ENCODE measurements around the gene COL6A2.

Gene COL6A2

DNA sequence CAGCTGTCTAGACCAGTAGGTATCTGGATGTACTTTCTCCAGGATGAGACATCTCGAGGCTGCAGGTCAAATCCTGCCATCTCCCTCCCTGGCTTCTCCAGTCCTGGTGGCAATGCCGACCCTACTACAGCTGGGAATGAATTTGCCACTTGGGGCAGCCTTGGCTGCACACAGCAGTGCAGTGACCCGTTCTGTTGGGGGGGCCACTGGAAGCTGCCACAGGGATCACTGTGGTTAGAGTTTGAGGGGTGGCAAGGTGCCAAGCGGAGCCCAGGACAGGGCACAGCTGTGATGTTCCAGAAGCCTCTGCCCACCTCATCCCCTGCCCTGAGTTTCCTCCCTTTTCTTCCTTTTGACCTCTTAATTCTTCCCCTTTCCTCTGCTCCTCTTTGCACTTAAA is 17.1 kb downstream of the COL6A2 start:
- no peak for DNase-seq (ENCODE audit: low read depth)

DNA sequence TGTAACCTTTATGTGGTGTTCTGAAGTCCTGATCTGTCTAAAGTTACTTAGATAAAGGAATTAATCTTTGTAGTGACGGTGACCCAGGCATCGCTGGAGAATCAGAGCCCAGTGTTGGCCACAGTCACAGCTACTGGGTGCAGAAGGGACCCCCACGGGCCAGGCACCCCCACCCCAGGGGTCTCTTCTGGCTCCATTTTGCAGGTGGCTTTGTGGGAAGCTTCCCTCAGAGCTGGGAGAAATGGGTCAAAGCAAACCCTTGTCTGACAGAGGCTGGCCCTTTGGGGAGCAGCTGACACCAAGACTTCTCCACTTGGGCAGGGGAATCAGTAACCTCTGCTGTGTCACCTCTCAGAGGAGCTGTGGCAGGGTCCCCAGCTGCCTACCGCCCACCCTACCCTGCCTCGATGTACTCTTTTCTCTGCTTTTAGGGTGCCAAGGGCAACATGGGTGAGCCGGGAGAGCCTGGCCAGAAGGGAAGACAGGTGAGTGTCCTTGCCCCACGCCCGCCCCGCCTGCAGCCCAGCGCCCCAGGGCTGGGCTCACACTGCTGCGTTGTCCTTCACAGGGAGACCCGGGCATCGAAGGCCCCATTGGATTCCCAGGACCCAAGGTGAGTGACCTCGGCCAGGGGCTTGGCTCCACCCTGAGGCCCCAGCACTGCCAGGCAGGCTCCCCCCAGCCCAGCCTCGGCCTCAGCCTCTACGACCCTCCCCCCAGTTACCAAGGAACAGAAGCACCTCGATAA is 17.7 kb downstream of the COL6A2 start:
- DNase-seq (ENCODE audit: low read depth): no peak

DNA sequence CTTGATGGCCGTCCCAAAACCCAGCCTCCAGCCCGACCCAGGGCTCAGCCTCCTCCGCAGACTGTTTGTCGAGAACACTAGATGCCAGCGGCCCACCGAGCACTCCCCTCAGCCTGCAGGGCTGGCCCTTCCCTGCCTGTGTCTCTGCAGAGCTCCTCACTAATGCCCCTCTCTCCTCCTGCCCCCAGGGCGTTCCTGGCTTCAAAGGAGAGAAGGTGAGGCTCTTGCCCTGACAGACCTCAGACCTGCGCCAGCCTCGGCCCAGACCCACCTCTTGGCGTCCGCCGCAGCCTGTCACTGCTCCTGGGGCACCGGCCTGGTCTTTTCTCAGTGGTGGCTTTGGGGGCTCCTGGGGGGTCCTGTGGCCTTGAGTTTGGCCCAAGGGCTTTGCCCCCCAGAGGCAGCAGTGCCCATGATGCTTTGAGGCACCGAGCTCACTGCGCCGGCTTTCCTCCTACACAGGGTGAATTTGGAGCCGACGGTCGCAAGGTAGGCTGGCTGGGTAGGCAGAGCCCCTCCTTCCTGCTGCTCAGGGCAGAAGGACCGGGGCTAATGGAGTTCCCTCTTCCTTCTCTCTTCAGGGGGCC is 18.4 kb downstream of the COL6A2 start:
- DNase-seq (ENCODE audit: low read depth): no peak

DNA sequence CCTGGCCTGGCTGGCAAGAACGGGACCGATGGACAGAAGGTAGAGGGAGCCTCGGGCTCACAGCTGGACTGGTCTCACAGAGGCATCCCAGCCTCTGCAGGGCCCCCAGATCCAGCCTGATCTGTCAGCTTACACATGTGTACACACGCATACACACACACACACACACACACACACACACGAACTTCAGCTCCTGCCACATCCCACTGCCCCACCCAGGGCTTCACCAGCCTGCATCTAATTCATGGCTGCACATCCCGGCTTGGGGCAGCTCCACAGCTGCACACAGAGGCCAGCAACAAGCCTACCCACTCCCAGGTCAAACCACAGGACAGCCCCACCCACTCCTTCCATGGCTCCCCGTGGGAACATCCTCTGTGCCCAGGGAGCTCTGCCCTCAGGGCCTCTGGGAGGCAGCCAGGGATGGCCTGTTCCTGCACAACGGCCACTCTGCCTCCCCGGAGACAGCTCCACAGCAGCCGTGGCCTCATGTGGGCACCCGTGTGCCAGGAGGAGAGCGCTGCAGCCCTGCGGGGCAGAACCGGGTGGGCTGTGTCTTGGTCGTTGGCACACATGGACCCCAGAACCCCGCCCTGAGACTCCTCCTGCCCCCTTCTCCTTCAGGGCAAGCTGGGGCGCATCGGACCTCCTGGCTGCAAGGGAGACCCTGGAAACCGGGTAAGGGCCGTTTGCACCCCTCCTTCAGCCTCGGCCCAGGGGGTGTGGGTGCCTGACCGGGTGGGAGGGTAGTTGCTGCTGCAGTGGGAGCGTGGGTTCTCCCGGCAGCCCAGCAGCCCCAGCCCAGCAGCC is 19.1 kb downstream of the COL6A2 start:
- no peak for DNase-seq (ENCODE audit: low read depth)

DNA sequence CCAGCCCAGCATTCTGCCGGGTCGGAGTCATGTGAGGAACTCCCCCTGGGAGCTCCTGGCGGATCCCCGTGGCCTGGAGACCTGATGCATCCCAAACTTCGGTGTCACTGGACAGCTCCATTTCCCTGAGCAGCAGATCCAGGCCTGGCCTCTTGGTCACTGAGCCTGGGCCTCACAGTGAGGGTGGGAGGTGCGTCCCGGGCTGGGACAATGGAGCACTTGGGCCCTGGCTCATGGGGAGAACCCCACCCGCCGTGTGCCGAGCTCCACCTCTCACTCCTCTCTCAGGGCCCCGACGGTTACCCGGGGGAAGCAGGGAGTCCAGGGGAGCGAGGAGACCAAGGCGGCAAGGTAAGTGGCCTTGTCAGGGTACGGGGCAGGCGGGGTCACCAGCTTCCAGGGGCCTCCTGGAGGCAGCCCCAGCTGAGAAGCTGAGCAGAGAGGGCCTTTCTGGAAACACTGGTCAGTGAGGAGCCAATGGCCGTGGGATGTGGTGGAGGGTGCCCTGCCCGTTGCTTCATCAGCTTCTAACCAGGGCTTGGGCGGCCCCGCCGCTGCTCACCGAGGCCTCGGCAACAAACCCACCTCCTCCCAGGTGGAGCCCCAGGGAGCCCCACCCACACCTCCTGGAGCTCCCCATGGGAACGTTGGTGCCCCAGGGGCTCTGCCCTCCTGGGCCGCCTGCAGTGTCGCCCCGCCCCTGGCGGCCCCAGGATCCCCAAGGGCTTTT is 19.8 kb downstream of the COL6A2 start:
- no peak for DNase-seq (ENCODE audit: low read depth)

DNA sequence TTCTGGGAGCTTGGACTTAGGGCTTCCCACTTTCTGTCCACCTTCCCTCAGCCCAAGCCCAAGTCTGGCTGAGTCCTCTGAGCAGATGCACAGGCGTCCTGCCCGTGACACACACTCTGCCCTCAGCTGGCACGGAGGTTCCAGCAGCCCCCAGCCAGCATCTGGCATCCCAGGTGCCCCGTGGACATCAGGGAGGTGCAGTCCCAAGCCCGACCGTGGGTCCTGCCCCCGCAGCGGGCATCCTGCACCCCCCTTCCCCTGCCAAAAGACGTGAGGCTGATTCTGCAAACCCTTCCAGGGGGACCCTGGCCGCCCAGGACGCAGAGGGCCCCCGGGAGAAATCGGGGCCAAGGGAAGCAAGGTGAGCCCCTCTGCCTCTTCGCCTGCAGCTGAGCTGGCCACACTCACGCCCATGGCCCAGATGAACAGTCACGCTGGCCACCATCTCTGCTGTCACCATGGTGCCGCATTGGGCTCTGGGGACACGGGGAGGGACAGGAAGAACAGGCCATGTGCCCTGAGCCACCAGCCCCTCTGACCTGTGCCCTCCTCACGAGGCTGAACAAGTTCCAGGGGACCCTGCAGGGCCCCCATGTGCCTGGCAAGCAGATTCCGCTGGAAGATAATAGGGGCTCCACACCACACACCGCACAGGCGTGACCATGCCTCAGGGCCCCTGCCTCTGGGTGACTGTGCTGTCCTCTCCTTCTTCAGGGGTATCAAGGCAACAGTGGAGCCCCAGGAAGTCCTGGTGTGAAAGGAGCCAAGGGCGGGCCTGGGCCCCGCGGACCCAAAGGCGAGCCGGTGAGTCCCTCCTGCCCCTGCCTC is 20.6 kb downstream of the COL6A2 start:
- DNase-seq (ENCODE audit: low read depth): no peak

DNA sequence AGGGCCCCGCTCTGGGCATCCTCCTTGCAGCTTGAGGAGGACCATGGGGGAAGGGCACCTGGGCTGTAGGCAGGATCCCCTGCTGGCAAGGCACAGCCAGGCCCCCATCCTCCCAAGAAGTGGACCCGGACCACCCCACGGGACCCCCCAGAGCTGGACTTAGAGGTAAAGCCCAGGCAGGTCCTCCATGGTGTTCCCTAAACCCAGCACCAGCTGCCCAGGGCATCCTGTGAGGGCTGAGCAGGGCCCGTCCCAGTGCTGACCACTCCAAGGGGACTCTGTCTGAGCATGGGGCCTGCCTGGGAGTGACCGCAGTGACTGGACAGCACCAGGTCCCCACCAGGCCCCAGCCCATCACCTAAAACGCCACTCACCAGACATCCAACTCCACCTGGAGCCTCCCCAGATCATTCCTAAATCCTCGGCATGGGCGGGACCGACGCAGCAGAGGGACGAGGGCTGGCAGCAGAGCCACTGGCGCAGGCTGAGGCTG is 21.3 kb downstream of the COL6A2 start:
- no peak for DNase-seq (ENCODE audit: low read depth)

DNA sequence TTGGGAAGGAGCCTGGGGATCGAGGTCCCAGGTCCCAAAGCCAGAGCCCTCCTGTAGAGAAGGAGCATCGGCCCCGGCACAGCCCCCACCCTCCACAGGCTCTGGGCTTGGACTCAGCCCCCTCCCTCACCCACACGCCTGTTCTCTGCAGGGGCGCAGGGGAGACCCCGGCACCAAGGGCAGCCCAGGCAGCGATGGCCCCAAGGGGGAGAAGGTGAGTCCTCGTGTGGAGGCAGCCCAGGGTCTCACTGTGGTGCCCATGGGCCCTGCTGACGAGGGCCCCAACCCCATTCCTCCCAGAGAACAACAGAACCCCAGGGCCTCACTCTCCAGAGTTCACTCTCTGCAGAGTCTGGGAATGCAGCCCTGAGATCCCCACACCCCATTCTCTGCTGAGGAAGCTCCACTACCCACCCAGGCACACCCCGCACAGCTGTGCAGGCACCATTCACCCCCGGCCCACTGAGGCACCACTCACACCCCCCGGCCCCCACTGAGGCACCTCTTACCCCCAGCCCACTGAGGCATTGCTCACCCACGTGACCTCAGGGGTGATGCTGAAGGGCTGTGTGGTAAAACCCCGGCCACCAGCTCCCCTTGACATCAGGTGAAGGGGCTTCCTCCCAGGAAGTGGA is 21.8 kb downstream of the COL6A2 start:
- DNase-seq (ENCODE audit: low read depth): no peak

DNA sequence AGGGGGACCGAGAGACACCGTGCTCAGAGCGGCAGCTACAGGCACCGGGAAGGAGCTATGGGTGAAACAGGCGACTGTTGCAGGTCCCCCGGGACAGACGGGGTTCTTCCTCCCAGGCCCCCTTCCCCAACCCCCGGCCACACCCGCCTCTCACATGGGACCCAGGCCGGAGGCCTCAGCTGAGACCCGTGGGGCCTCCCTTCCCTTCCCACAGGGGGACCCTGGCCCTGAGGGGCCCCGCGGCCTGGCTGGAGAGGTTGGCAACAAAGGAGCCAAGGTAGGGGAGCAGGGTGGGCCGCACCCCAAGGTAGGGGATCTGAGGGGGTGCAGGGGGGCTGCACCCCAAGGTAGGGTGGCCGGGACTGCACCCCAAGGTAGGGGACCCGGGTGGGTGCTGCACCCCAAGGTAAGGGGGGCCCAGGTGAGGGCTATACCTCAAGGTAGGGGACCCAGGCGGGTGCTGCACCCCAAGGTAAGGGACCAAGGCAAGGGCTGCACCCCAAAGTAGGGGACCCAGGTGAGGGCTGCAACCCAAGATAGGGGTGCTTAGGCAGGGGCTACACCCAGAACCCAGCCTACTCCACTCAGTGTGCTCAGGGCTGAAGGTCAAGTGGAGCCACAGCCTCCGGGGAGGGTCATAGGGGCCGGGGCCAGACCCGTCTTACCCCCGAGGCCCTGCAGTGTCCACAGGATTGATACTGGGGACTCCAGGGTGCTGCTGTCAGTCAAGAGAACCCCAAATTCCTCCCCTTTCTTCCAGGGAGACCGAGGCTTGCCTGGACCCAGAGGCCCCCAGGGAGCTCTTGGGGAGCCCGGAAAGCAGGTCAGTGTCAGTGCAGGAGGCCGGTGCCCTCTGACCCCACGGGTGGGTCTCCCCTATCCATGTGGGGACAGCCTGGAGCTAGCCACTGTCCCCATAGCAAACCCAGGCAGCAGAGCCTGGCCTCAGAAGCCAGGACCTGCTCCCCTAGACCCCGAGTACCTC is 22.7 kb downstream of the COL6A2 start:
- DNase-seq (ENCODE audit: low read depth): no peak

DNA sequence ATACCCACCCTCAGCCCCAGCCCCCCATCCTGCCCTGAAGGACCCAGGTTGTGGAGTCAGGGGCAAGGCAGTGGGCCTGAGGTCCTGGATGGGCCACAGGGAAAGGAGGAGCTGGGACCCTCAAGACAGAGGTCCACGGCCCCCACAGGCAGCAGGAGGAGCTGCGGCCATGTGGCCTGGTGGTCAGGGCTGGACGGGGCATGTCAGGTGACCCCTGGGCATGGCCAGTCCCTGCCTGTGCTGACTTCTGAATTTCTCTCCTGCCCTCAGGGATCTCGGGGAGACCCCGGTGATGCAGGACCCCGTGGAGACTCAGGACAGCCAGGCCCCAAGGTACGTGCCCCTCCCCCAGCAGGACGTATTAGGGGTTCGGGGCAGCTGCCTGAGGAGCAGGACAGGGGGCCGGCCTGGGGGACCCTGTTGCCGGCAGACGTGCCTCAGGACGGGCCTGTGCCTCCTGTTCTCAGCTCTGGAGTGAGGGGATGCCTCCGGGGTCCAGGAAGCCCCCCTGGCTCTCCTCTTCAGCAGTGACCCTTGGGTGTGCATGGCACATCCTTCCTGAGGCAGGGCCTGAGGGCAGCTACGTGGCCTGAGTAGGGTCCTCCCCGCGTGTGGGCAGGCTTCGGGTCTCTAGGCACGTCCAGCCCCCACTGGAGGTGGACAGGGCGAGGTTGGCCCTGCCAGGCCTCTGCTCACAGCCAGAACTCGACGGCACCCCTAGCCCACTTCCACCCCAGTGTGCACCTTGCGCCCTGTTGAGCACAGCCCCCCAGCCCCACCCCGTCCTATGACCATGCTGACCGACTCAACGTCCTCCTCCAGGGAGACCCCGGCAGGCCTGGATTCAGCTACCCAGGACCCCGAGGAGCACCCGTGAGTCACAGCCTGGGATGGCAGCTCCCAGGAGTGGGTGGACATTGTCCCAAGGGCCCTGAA is 23.6 kb downstream of the COL6A2 start:
- DNase-seq (ENCODE audit: low read depth): no peak

DNA sequence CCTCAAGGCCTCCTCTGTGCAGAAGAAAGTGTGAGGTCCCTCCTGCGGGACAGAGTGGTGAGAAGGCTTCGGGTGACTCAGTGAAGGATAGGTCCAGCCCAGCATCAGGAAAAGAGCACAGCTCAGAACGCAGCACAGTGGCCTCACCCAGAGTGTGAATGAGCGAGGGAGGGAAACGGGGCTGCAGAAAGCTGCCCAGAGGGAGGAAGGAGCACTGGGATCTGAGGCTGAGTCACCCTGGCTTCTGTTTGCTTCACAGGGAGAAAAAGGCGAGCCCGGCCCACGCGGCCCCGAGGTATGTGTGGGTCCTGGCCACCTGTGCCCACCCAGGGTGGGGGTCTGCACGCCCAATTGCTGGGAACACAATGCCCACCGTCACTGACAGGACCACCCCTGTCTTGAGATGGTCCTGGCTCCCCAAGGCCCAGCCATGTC is 24.3 kb downstream of the COL6A2 start:
- DNase-seq (ENCODE audit: low read depth): no peak

DNA sequence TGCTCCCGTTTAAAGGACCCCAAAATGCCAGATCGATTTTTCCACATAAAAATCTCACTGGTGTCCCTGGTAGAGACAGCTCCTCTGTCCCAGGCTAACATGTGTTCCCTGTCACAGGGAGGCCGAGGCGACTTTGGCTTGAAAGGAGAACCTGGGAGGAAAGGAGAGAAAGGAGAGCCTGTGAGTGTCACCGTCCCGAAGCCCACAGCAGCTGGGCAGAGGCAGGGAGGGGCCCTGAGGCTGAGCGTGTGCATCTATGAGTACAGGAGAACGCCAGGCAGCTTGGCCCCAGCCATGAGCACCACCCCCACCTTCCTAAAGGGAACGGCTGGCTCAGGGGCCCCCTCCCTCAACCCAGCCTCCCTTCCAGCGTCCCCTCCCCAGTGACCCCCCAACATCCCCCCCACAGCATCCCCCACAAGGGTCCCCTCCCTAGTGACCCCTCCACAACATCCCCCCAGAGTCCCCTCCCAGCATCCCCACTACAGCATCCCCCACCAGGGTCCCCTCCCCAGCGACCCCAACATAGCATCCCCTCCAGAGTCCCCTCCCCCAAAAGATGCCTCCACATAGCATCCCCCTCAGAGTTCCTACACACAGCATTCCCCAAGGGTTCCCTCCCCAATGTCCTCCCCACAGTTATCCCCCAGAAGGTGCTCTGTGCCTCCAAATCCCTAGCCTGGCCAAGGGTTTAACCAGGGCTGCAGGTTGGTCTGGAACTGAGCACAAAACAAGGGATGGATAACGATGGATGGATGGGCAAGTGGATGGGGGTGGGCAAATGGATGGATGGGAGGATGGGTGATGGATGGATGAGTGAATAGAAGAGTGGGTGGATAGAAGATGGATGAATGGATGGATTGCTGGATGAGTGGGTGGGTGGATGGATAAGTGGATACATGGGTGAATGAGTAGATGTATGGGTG is 25.1 kb downstream of the COL6A2 start:
- no peak for DNase-seq (ENCODE audit: low read depth)

DNA sequence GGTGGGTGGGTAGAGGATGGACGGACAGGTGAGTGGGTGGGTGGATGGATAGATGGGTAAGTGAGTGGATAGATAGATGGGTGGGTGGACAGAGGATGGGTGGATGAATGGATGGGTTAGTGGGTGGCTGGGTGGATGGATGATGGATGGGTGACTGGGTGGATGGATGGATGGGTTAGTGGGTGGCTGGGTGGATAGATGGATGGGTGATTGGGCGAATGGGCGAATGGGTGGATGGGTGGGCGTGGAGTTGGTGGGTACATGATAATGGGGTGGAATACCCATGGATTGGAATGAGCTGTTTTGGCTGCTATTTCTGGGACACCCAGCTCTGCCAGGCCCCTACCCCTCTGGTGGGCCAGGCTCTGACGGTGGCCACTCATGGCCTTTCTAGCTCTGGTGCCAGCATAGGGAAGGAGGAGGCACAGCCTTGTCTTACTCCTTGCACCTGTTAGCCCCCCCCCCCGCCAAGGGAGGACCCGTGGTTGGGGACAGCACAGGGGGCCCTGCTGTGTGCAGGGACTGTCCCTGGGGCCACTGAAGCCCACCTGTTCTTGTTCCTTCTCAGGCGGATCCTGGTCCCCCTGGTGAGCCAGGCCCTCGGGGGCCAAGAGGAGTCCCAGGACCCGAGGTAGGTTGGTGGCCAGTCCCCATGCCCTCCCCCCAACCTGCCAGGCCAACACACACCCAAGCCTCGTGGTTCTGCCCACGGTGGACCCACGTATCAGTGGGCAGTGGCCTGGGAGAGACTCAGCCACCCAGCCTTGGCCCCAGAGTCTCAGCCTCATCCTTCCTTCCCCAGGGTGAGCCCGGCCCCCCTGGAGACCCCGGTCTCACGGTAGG is 26.4 kb downstream of the COL6A2 start:
- no peak for DNase-seq (ENCODE audit: low read depth)

DNA sequence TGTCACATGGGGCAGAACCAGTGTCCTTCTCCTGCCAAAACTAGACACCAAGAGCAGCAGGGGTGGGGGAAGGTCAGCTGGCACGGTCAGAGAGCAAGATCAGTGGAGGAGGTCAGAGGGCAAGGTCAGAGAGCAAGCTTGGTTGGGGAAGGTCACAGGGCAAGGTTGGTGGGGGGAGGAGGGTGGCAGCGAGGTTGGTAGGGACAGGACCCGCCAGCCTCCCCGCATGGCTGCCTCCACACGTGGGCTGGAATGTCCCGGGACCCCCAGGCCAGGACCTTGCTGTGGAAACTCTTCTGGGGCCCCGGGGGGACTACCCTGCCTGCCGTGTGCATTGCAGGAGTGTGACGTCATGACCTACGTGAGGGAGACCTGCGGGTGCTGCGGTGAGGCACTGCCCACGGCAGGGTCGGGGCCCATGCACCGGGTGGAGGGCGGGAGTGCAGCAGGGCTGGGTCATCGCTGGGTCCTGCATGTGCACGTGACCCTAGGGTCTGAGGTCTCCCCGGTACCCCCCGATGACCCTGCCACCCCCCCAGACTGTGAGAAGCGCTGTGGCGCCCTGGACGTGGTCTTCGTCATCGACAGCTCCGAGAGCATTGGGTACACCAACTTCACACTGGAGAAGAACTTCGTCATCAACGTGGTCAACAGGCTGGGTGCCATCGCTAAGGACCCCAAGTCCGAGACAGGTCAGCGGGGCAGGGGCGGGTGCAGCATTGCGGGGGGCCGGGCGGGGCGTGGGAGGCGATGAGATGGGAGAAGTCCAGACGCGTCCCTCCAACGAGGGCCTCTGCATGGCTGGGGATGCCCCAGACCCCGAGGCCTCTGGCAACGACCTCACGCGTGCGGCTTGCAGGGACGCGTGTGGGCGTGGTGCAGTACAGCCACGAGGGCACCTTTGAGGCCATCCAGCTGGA is 27.3 kb downstream of the COL6A2 start:
- DNase-seq (ENCODE audit: low read depth): no peak

DNA sequence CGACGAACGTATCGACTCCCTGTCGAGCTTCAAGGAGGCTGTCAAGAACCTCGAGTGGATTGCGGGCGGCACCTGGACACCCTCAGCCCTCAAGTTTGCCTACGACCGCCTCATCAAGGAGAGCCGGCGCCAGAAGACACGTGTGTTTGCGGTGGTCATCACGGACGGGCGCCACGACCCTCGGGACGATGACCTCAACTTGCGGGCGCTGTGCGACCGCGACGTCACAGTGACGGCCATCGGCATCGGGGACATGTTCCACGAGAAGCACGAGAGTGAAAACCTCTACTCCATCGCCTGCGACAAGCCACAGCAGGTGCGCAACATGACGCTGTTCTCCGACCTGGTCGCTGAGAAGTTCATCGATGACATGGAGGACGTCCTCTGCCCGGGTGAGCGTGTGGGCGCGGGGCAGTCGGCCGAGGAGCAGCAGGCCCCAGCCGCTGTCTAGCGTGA is 28.0 kb downstream of the COL6A2 start:
- DNase-seq (ENCODE audit: low read depth): no peak

Data from stimulated activated CD8-positive, alpha-beta memory T cell treated with anti-CD3 and anti-CD28 coated beads, Interleukin-7, amount 100 ng/mL, for 24 hours (primary cell).